GM21423 (cell line): ENCODE results near the gene CLIP2.
"Not testable (repeated sequence)": the region's sequence is repeated elsewhere in the genome, so short reads cannot be mapped to it uniquely, and the experiment has no call there.

ENCODE experiments used
- ATAC-seq: cut with Tn5 transposase; IDR thresholded peaks from one replicate; pipeline ENCODE4 v1.9.1; 2021; ENCODE audit warnings: mild to moderate bottlenecking, moderate library complexity; ENCODE audit not compliant: unreplicated experiment

The CLIP2 gene

DNA sequence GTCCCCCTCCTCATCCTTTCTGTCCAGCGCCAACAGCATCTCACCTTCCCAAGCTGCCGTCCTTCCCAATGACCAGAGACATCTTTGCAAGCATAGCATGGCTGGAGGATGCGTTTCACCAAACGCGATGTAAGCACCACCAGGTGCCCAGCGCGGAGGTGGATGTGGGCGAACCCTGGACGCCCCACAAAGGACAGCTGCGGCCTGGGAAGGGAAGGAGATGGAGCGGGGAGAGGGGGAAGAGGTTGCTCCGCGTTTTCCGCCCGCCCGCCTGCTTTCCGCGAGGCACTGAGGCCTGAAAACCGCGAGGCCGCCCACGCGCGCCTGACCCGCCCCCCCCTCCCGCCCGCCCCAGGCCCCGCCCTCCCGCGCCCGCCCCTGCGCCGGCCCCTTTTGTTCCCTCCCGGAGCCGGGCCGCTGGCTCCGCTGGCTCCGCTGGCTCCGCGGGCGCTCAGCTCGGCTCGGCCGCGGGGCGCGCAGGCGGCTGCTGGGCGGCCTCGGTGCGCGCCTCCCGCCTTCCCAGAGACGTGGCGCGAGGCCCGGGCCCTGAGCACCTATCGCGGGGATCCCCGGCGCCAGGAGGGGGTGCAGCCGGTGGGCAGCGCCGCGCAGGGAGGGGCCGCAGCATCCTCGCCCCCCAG lies at the start of gene CLIP2:
CLIP2 (plus strand) TSS at position 390 of the 641 bp plus-strand sequence. CDS start 28,140 bp downstream, outside the sequence.
- ATAC-seq = peak; percentile 43

DNA sequence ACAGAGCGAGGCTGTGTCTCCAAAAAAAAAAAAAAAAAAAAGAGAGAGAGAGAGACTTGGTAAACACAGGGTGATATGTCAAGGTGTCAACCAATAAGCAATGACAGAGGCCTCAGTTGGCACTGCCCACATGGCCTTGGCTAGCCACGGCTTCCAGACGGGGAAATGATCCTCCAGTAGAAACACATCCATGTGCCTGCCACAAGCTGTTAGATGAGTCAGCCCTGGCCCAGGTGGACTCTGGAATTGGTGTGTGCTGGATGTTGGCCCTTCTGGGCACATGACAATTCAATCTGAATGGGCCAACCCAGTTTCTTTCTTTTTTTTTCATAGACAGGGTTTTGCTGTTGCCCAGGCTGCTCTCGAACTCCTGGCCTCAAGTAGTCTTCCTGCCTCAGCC lies 48.7 kb upstream of the CLIP2 start:
- ATAC-seq = no peak

- ATAC-seq = no peak
Observed at GRCh38 chr7:74242122-74242443, 47.1 kb upstream of the CLIP2 start.

- ATAC-seq = no peak
Observed at GRCh38 chr7:74246497-74246896, 42.7 kb upstream of the CLIP2 start.

DNA sequence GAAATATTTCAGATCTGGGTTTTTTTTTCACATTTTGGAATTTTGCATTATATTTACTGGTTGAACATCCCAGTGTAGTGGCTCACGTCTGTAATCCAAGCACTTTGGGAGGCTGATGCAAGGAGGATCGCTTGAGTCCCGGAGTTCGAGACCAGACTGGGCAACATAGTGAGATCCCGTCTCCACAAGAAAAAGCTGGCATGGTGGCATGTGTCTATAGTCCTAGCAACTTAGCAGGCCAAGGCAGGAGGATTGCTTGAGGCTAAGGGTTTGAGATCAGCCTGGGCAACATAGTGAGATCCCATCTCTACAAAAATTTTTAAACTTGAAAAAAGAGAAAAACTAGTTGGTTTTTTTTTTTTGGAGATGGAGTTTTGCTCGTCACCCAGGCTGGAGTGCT lies 41.1 kb upstream of the CLIP2 start:
- ATAC-seq = no peak

DNA sequence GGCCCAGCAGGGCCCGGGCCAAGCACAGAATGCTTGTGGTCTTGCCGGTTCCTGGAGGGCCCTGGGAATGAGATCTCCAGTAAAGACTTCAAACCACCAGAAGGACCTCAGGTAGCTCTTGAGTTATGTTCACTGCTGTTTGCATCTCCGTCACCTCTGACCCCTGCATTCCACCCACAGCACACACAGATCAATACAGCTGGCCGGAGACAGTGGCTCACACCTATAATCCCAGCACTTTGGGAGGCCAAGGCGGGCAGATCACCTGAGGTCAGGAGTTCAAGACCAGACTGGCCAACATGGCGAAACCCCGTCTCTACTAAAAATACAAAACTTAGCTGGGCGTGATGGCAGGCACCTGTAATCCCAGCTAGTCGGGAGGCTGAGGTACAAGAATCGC lies 40.1 kb upstream of the CLIP2 start:
- not testable (repeated sequence) for ATAC-seq

DNA sequence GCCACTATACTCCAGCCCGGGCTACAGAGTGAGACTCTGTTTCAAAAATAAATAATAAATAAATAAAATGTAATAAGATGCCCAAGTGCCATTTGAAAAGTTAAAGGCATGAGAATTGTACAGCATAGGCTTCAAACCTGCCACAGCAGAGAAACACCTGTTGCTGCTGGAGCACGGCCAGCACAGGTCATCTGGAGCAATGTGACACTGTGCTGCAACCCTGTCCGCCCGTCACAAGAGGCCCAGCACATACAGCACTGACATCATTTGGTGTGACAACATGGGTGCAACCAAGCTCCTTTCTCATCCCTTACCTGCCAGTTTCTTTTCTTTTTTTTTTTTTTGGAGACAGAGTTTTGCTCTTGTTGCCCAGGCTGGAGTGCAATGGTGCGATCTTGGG lies 36.3 kb upstream of the CLIP2 start:
- ATAC-seq = no peak

DNA sequence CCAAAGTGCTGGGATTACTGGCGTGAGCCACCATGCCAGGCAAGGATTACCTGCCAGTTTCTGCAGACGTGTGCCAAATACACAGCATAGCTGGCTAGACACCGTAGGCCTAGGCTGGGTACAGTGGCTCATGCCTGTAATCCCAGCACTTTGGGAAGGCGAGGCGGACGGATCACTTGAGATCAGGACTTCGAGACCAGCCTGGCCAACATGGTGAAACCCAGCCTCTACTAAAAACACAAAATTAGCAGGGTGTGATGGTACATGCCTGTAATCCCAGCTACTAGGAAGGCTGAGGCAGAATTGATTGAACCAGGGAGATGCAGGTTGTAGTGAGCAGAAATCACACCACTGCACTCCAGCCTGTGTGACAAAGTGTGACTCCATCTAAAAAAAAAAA lies 35.9 kb upstream of the CLIP2 start:
- no peak for ATAC-seq

- ATAC-seq = peak; percentile 1
Observed at GRCh38 chr7:74253835-74254128, 35.4 kb upstream of the CLIP2 start.

- peak; percentile 92 for ATAC-seq
Observed at GRCh38 chr7:74254129-74254857, 34.9 kb upstream of the CLIP2 start, which contains the start of gene RFC2. Gene RFC2 (minus strand): TSS chr7:74254399. CDS start chr7:74254383, 16 bp downstream.

- no peak for ATAC-seq
Observed at GRCh38 chr7:74254858-74255379, 34.3 kb upstream of the CLIP2 start.

GRCh38 chr7:74255461-74255860 lies 33.7 kb upstream of the CLIP2 start:
- ATAC-seq = not testable (repeated sequence)

GRCh38 chr7:74256491-74257408 lies 32.5 kb upstream of the CLIP2 start:
- no peak for ATAC-seq

GRCh38 chr7:74258639-74259038 lies 30.6 kb upstream of the CLIP2 start:
- no peak for ATAC-seq

DNA sequence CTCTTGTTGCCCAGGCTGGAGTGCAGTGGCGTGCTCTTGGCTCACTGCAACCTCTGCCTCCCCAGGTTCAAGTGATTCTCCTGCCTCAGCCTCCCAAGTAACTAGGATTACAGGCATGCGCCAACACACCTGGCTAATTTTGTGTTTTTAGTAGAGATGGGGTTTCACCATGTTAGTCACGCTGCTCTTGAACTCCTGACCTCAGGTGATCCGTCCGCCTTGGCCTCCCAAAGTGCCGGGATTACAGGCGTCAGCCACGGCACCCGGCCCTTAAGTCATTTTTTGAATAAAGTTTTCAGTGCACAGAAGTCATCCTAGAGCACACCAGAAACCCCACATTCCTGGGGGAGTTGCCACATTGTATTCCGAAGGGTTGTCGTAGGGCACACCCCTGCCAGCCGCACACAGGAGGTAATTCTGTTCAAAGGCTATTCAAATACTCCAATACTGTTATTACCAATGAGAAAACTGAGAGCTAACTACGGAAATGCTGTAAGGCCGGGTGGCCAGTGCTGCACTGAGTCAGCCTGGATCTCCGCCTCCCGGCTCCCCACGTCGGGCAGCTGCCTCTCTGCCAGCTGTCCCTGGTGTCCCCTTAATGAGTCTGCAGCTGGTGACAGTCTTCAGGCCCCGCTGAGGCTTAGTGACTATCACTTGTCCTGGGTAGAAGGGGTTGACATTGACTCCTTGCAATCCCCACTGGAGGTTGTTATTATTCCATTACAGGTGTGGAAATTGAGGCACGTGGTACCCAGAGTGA lies 26.4 kb upstream of the CLIP2 start:
- no peak for ATAC-seq

DNA sequence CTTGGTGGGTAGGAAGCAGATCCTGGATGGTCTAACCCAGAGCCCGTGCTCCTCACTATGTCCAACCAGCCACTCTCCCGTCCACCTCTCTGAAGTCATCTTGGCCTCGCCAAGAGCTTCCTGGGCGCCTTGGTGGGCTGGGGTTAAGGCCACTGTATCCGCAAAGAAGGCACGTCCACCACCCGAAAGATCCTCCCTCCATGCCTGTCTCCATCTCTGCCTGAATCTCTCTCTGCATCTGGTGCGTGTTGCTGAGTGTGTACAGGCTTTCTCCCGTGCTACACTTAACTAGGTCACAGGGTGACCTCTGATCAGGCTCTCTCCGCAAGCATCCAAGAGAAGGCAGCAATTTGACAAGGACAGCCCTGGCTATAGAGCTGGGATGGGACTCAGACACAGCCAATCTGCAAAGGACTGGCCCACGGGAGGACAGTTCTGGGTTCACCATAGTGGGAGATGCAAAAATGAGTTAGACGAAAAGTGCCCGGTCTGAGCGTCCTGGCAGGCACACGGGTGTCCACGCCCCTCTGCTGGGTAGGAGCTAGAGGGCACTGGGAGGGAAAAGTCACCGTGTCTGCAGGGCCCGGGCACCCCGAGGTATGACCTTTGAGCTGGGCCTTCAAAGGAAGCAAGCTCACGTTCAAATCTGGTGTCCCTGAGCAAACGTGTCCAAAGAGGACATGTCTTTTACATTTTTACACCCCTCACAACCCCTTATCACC lies 25.6 kb upstream of the CLIP2 start:
- ATAC-seq = no peak

DNA sequence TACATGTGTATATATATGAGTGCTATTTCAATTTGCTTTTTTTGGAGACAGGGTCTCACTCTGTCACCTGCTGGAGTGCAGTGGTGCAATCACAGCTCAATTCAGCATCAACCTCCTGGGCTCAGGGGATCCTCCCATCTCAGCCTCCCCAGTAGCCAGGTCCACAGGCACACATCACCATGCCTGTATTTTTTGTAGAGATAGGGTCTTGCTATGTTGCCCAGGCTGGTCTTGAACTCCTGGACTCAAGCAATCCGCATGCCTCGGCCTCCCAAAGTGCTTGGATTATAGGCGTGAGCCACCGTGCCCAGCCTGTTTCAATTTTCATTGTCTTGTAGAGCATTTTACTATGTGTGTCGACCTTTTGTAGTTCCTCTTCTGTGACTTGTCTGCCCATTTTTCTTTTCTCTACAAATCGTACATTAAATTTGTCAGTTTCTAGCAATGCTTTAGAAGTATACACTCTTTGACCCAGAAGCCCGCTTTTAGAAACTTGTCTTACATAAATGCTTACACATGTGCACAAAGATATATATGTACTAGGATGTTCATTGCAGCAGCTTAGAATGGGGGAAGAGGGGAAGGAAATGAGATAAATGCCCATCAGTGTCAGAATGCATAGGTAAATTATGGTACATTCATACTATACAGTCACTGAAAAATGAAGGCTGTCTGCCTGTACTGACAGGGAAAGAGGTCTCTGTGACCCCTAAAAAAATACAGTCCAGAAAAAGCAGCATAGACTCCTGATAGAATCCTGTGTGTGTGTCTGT lies 22.8 kb upstream of the CLIP2 start:
- no peak for ATAC-seq

DNA sequence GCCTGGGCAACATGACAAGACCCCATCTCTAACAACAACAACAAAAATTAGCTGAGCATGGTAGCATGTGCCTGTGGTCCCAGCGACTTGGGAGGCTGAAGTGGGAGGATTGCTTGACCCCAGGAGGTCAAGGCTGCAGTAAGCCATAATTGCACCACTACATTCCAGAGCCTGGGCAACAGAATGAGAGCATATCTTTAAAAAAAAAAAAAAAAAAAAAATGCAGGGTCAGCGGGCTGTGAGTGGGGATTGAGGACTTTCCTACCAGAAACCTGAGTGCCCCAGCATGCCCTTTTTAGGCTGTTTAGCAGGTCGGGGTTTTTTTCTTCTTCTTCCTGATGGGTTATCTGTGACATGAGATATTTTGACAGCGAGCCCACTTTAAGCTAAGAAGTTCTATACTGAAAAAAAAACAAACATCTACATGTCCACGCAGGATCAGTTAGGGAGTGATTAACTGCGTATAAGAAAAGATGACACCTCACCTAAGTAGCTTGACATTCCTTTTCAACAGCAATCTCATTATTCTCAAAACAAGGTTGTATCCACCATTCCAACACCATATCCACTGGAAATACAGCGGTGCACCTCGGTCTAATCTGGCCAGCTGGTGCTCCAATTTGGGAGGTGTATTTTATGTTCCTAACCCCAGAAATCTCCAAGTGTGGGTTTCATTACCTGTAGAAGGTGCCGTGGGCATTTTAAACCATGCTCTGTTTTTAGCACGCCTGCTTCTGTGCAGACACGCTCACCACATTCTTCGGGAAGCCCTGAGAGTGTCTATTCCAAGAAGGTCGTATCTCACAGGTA lies 21.2 kb upstream of the CLIP2 start:
- no peak for ATAC-seq
